ENCODE results near the gene ENTPD7.

Gene ENTPD7

GRCh38 chr10:99732033-99732842 is 72.9 kb downstream of the ENTPD7 start, which contains the start of the genes COX15 and CUTC (continued):
- peak; percentile 26; the same call in 1 of the 2 replicates for TF ChIP-seq PRDM10 (tag by site-specific recombination; IDR thresholded peaks at IDR 0.05)
- TF ChIP-seq ZEB2 (tag by site-specific recombination; IDR thresholded peaks at IDR 0.05): peak; percentile 55; the same call in 1 of the 2 replicates
- TF ChIP-seq ZNF623 (tag by site-specific recombination; IDR thresholded peaks at IDR 0.05): no peak
- no peak for TF ChIP-seq ZNF133 (tag by site-specific recombination; IDR thresholded peaks at IDR 0.05)
- peak; percentile 71 for TF ChIP-seq PATZ1 (tag by site-specific recombination; IDR thresholded peaks at IDR 0.05)
- no peak for TF ChIP-seq ZNF596 (tag by site-specific recombination; IDR thresholded peaks at IDR 0.05)
- no peak for TF ChIP-seq ZNF473 (tag by site-specific recombination; IDR thresholded peaks at IDR 0.05)
- no peak for TF ChIP-seq MYNN (tag by site-specific recombination; IDR thresholded peaks at IDR 0.05; ENCODE audit: borderline replicate concordance)
- TF ChIP-seq OVOL3 (tag by site-specific recombination; IDR thresholded peaks at IDR 0.05): no peak
- no peak for TF ChIP-seq INSM2 (tag by site-specific recombination; IDR thresholded peaks at IDR 0.05)
- no peak for TF ChIP-seq HOXC10 (CRISPR knock-in tag; IDR thresholded peaks at IDR 0.05)
- TF ChIP-seq IKZF3 (tag by site-specific recombination; IDR thresholded peaks at IDR 0.05): peak; percentile 77
- TF ChIP-seq ZNF26 (tag by site-specific recombination; IDR thresholded peaks at IDR 0.05): no peak
- TF ChIP-seq ZNF488 (tag by site-specific recombination; IDR thresholded peaks at IDR 0.05): no peak
- peak; percentile 27; the same call in 1 of the 2 replicates for TF ChIP-seq KLF17 (tag by site-specific recombination; IDR thresholded peaks at IDR 0.05)
- TF ChIP-seq GLIS2 (tag by site-specific recombination; IDR thresholded peaks at IDR 0.05): peak; percentile 69; the same call in 1 of the 2 replicates
- no peak for TF ChIP-seq TSHZ1 (tag by site-specific recombination; IDR thresholded peaks at IDR 0.05; ENCODE audit: borderline replicate concordance)
- no peak for TF ChIP-seq ZNF664 (tag by site-specific recombination; IDR thresholded peaks at IDR 0.05)
- TF ChIP-seq KLF9 (tag by site-specific recombination; IDR thresholded peaks at IDR 0.05; ENCODE audit: low read depth): peak; percentile 32; the same call in 1 of the 2 replicates
- TF ChIP-seq ZNF530 (tag by site-specific recombination; IDR thresholded peaks at IDR 0.05; ENCODE audit: low read depth): no peak
- no peak for TF ChIP-seq ZBTB49 (tag by site-specific recombination; IDR thresholded peaks at IDR 0.05; ENCODE audit: low read depth)

Data from HEK293 (cell line).